GM19452 (cell line): ENCODE measurements around the gene GALNT2.

Source experiments
- ATAC-seq: cut with Tn5 transposase; IDR thresholded peaks from one replicate; pipeline ENCODE4 v1.9.1; 2021; ENCODE audit not compliant: unreplicated experiment

GALNT2 gene

GRCh38 chr1:230070321-230071208 lies 3.5 kb downstream of the GALNT2 start:
- no peak for ATAC-seq

GRCh38 chr1:230071316-230071715 lies 4.3 kb downstream of the GALNT2 start:
- no peak for ATAC-seq

GRCh38 chr1:230072296-230072695 lies 5.3 kb downstream of the GALNT2 start:
- no peak for ATAC-seq

- no peak for ATAC-seq
Measured at GRCh38 chr1:230072866-230073265, 5.8 kb downstream of the GALNT2 start.

GRCh38 chr1:230073371-230074035 lies 6.5 kb downstream of the GALNT2 start:
- ATAC-seq, result no peak

GRCh38 chr1:230074270-230074669 lies 7.2 kb downstream of the GALNT2 start:
- no peak for ATAC-seq

- no peak for ATAC-seq
Measured at GRCh38 chr1:230074762-230075161, 7.7 kb downstream of the GALNT2 start.

- ATAC-seq, result no peak
Measured at GRCh38 chr1:230076121-230076520, 9.1 kb downstream of the GALNT2 start.

- no peak for ATAC-seq
Measured at GRCh38 chr1:230077011-230077410, 10.0 kb downstream of the GALNT2 start.

GRCh38 chr1:230077436-230078213 lies 10.6 kb downstream of the GALNT2 start:
- no peak for ATAC-seq

GRCh38 chr1:230079199-230080024 lies 12.4 kb downstream of the GALNT2 start:
- ATAC-seq, result no peak

- ATAC-seq, result no peak
Measured at GRCh38 chr1:230080822-230081221, 13.8 kb downstream of the GALNT2 start.

- no peak for ATAC-seq
Measured at GRCh38 chr1:230081751-230082150, 14.7 kb downstream of the GALNT2 start.

- no peak for ATAC-seq
Measured at GRCh38 chr1:230082211-230082610, 15.2 kb downstream of the GALNT2 start.

- no peak for ATAC-seq
Measured at GRCh38 chr1:230083053-230083452, 16.0 kb downstream of the GALNT2 start.

- ATAC-seq, result no peak
Measured at GRCh38 chr1:230083746-230084407, 16.8 kb downstream of the GALNT2 start.

GRCh38 chr1:230084408-230085177 lies 17.6 kb downstream of the GALNT2 start:
- ATAC-seq, result no peak

- ATAC-seq, result no peak
Measured at GRCh38 chr1:230085178-230085515, 18.1 kb downstream of the GALNT2 start.

- ATAC-seq, result no peak
Measured at GRCh38 chr1:230086151-230086550, 19.1 kb downstream of the GALNT2 start.
